ENCODE data around the gene C6orf163.

DNA sequence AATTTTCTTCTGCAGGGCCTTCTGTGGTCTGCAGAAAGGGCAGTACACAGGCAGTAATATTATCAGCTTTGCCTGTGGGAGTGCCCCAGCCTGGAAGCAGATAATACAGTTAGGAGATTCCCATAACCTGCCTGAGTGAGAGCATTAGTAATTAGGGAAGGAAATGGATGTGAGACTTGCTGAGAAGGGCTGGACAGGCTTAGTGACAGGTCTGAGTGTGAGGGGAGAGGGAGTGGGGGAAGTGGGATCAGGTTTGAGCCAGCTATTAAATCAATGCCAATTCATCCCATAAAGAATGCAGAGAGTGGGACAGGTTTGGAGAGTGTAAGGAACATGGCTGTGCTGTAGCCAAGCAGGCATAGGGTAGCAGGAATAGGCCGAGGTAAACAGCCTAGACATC is 53.0 kb downstream of the C6orf163 start:
- TF ChIP-seq, protein P1, sequence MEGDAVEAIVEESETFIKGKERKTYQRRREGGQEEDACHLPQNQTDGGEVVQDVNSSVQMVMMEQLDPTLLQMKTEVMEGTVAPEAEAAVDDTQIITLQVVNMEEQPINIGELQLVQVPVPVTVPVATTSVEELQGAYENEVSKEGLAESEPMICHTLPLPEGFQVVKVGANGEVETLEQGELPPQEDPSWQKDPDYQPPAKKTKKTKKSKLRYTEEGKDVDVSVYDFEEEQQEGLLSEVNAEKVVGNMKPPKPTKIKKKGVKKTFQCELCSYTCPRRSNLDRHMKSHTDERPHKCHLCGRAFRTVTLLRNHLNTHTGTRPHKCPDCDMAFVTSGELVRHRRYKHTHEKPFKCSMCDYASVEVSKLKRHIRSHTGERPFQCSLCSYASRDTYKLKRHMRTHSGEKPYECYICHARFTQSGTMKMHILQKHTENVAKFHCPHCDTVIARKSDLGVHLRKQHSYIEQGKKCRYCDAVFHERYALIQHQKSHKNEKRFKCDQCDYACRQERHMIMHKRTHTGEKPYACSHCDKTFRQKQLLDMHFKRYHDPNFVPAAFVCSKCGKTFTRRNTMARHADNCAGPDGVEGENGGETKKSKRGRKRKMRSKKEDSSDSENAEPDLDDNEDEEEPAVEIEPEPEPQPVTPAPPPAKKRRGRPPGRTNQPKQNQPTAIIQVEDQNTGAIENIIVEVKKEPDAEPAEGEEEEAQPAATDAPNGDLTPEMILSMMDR (conservative IDR thresholded peaks at IDR 0.05; ENCODE audit: low read depth, low read length), result no peak
- TF ChIP-seq RCOR1 (IDR thresholded peaks at IDR 0.05; ENCODE audit: insufficient replicate concordance, low read length) (no peak), RFX5 (IDR thresholded peaks at IDR 0.05; ENCODE audit: low read depth, low read length) (no peak), POLR2A (IDR thresholded peaks at IDR 0.05; ENCODE audit: low read depth, low read length) (no peak), SMC3 (IDR thresholded peaks at IDR 0.05; ENCODE audit: low read depth, low read length) (no peak), RAD21 (IDR thresholded peaks at IDR 0.05; ENCODE audit: low read length) (no peak), FOS (IDR thresholded peaks at IDR 0.05; ENCODE audit: low read depth, low read length) (no peak), BHLHE40 (IDR thresholded peaks at IDR 0.05; ENCODE audit: low read depth, low read length) (no peak)

Measured in IMR-90 (cell line).